ENCODE measurements around the gene NAGPA. TPM values are rescaled to one million over a fixed set of nuclear protein-coding genes. Genes with fewer than 3 reads are reported as not detected.

The NAGPA gene
- total and polyA plus RNA-seq, 2 of the 13 experiments (the other 11 are each of a cell fraction or from before 2014, with no cell fraction given) = 27.1 to 60.3 TPM

GRCh38 chr16:5033256-5034166 lies at the start of gene NAGPA (continued):
- TF ChIP-seq RNF2 (conservative IDR thresholded peaks at IDR 0.05; ENCODE audit: low read depth) (peak; percentile 83; the same call in 1 of the 2 replicates), MTF1 (CRISPR knock-in tag; IDR thresholded peaks at IDR 0.05) (peak; percentile 85), NFYC (CRISPR knock-in tag; IDR thresholded peaks at IDR 0.05) (peak; percentile 12; the same call in 1 of the 2 replicates), ZNF143 (CRISPR knock-in tag; IDR thresholded peaks at IDR 0.05) (peak; percentile 74), TCF7 (IDR thresholded peaks at IDR 0.05; ENCODE audit: low read depth) (no peak), TRIM24 (CRISPR knock-in tag; IDR thresholded peaks at IDR 0.05) (peak; percentile 39; the same call in 1 of the 2 replicates), PTBP1 (IDR thresholded peaks at IDR 0.05; ENCODE audit: low read depth, low read length, poor library complexity, severe bottlenecking) (peak; percentile 81), SNAPC2 (CRISPR knock-in tag; IDR thresholded peaks at IDR 0.05) (peak; percentile 81; the same call in 1 of the 2 replicates), CSRNP2 (CRISPR knock-in tag; conservative IDR thresholded peaks at IDR 0.05; ENCODE audit: low read depth) (no peak), ZNF703 (CRISPR knock-in tag; IDR thresholded peaks at IDR 0.05; ENCODE audit: borderline replicate concordance) (0 out of 2 replicates have a peak, but pooled peaks have one; percentile 59), E2F5 (CRISPR knock-in tag; conservative IDR thresholded peaks at IDR 0.05) (peak; percentile 81), PHF21A (CRISPR knock-in tag; IDR thresholded peaks at IDR 0.05) (peak; percentile 82; the same call in 1 of the 2 replicates), ZNF30 (CRISPR knock-in tag; IDR thresholded peaks at IDR 0.05) (no peak; the same call in 1 of the 2 replicates), ZHX2 (IDR thresholded peaks at IDR 0.05; ENCODE audit: low read depth) (peak; percentile 19; the same call in 1 of the 2 replicates), ZHX2 (CRISPR knock-in tag; IDR thresholded peaks at IDR 0.05; ENCODE audit: borderline replicate concordance) (peak; percentile 88), ZNF678 (CRISPR knock-in tag; IDR thresholded peaks at IDR 0.05) (peak; percentile 80; the same call in 1 of the 2 replicates), ZNF24 (IDR thresholded peaks at IDR 0.05) (no peak), USF2 (IDR thresholded peaks at IDR 0.05; ENCODE audit: low read depth, low read length) (peak; percentile 99), USF2 (CRISPR knock-in tag; IDR thresholded peaks at IDR 0.05; ENCODE audit: borderline replicate concordance) (peak; percentile 99; the same call in 1 of the 2 replicates)

Data from HepG2 (cell line).